ENCODE results near the gene RNF8.
A peak's percentile ranks its signal among the peaks of the same experiment; 100 is the strongest.
"Not testable (repeated sequence)": the region's sequence is repeated elsewhere in the genome, so short reads cannot be mapped to it uniquely, and the experiment has no call there.

Gene RNF8

DNA sequence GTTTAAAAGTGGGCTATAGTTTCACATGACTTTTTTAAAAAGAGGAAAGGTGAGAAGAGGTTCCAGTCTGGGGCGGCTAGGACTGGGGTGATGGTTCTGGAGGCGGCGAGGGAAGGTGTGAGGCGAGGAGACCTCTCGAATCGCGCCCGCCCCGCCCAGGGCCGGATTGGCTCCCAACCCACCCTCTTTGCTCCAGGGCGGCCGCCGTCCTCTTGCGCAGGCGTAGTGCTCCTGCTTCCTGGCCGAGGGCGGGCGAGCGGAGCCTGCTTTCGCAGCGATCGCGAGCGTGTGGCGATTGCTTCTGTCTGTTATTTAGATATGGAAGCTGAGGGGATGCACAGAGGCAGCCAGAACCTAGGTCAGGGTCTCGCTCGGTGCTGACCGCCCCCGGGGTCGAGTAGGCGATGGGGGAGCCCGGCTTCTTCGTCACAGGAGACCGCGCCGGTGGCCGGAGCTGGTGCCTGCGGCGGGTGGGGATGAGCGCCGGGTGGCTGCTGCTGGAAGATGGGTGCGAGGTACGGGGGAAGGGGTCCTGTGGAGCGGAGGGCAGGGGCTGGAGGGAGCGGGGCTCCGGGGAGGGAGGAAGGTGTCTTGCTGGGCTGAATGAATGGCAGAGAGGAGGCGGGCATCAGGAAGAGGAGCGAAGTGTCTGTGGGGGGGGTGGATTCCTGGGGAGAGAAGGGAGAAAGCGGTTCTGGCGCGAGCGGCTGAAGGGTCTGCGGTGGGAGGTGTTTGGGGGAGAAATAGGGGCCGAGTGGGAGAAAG is at the start of gene RNF8:
Gene RNF8 (plus strand): TSS at position 223 of the 765 bp plus-strand sequence. CDS start 182 bp downstream, at position 405.
- DNase-seq, result peak; percentile 60

GRCh38 chr6:37304766-37305165 is 49.0 kb upstream of the RNF8 start:
- DNase-seq, result no peak

DNA sequence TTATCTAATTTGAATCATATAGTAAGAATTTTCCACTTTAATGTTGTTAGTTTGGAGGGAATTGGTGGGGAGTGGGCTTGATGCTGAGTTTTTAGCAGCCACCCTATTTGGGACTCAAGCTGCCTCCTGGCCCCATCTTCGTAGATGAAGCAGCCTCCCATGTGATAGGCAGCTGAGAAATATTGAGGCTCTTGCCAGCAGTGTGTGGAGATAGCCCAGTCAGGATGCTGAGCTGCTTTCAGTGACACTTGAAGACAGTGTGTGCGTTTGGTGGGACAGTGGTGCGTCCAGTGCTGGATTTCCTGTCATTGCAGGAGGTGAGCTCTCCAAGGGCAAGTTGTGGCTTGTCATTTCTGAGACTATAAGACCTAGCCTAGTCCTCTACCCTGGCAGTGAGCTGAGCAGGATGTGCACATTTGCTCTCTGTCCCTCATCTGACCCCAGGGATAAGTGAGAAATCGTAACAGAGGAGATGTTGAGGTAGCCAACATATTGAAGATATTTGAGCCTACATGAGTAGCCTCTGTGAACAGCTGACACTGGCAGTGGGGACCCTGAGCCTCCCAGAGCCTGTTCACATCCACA is 47.9 kb upstream of the RNF8 start:
- DNase-seq, result no peak

GRCh38 chr6:37306624-37307222 is 47.1 kb upstream of the RNF8 start:
- DNase-seq, result no peak

GRCh38 chr6:37307484-37307883 is 46.3 kb upstream of the RNF8 start:
- not testable (repeated sequence) for DNase-seq

- DNase-seq, result no peak
Measured at GRCh38 chr6:37308069-37308815, 45.5 kb upstream of the RNF8 start.

- DNase-seq, result no peak
Measured at GRCh38 chr6:37309046-37309445, 44.7 kb upstream of the RNF8 start.

- no peak for DNase-seq
Measured at GRCh38 chr6:37309692-37310091, 44.1 kb upstream of the RNF8 start.

GRCh38 chr6:37310966-37311365 is 42.8 kb upstream of the RNF8 start:
- no peak for DNase-seq

GRCh38 chr6:37311741-37312473 is 41.9 kb upstream of the RNF8 start:
- DNase-seq, result no peak

DNA sequence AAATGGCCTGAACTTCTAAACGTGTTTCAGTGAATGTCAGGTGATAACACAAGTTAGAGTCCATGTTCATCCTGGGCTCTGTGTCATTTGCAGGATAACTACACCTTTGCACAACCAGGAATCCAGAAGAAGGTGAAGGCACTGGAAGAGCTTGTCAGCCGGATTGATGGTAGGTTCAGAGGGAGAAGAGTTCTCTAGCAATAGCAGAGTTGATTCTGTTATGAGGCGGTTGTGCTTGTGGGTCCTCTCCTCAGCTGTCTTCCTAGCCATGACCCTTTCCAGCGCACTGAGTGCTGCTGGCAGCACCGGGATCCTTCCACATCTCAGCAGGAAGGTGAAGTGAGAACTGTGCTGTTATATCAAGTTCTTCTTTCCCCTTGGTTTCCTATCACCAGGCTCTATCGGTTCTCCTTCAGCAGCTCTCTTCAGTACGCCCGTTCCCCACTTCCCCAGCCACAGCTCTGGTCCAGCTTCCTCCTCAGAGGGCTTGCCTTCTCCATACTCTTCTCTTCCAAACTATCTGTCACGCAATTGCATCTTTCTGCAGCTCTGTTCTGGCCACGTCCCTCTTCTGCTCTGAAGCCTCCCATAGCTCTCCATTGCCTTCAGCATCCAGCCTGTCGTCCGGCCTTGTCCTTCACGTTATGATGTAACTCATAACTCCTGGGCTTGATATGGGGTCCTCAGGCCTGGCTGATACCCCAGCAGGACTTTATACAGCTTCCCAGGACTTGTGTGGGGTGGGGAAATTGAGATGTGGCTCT is 39.9 kb upstream of the RNF8 start:
- no peak for DNase-seq

DNA sequence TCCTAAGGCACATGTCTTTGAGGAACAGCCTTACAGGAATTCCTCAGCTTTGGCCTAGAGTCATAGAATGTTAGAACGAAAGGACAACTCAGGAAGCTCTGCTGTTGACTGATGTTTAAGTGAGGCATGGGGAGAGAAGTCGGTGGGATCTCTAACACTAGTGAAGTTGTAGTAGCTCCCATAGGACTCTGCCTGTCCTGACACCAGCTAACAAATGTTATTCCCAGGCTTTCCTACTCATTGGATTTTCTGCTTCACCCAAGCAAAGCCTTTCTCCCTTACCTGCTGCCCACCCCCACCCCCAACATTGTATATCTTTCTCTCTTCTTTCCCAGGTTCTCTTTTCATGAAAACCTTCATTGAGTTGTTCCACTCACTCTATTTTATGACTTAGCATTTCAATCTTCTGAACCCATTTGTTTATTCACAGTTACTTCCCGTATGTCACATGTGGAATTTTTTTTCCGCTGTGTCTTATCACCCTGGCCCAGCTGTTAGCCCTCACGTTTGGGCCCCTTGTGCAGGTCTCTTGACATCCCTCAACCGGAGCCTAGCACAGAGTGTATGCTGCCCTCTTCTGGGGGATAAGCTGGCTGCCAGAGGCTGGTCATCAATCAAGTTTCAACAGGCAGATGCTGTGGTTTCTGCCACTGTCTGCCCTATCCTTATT is 39.2 kb upstream of the RNF8 start:
- no peak for DNase-seq

DNA sequence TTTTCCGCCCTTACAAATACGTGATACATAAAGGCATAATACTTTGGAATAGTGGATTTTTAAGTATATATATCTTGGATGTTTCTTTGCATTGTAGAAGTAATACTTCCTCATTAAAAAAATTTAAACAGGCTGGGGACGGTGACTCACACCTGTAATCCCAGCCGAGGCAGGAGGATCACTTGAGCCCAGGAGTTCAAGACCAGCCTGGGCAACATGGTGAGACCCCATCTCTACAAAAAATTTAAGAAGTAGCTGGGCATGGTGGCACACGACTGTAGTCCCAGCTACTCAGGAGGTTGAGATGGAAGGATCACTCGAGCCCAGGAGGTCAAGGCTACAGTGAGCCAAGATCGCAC is 38.6 kb upstream of the RNF8 start:
- no peak for DNase-seq

DNA sequence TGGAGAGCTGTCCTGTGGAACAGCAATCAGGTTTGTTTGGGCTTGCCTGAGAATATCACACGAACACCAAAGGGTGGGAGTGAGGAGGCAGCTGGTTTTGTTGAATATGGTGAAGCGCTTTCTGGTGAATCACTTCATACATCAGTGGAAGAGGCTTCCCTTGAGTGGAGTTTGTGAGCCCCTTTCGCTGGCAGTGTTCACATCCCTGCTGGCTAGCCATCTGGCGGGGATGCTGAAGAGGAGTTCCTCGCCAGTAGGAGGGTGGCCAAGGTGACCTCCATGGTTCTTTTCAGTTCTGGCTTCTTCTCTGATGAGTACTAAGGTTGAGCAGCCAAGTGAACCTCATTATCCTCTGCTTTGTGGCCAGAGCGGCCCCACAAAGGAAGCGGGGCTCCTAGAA is 37.7 kb upstream of the RNF8 start:
- no peak for DNase-seq

GRCh38 chr6:37317312-37318038 is 36.3 kb upstream of the RNF8 start:
- no peak for DNase-seq

DNA sequence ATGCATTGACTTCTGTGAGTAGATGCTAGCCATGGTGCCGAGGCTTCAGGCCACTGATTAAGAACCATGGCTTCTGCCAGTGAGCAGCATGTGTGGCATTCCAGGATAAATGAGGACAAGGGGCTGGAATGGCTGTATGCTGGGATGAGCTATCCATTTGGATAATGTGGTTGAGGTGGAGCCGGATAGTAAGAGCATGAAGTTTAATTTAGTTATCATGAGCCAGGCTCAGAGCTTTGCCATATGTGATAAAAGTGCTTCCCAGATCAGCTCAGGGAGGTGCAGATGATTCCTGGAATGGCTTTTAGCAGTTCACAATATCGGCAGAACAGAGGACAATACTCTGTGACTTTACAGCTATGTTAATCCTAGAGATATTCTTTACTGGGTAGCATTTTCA is 34.6 kb upstream of the RNF8 start:
- no peak for DNase-seq

DNA sequence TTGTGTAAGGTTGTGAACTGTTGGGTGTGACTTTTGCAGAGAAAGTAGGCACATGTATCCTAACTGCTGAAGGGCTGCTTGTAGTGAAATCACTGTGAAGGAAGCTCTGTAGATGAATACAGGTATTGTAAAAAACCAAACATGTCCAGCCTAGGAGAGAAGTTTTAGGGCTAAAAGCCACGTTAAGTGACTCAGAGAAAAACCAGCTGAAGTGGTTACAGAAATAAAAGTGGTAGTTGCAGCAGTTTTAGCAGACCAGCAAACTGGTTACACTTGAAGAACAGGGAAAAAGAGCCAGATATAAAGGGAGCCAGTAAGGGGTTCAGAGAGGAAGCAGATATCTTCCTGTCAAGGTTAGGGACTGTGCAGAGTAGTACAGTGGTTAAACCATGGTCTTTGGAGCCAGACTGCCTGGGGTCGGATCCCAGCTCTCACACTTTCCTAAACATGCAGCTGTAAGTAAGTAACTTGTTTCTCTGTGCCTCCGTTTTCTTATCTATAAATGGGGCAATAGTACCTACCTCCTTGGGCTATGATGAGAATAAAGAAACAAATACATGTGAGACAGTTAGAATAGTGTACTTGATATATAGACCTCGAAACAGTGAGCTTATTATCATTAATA is 33.8 kb upstream of the RNF8 start:
- DNase-seq, result no peak

DNA sequence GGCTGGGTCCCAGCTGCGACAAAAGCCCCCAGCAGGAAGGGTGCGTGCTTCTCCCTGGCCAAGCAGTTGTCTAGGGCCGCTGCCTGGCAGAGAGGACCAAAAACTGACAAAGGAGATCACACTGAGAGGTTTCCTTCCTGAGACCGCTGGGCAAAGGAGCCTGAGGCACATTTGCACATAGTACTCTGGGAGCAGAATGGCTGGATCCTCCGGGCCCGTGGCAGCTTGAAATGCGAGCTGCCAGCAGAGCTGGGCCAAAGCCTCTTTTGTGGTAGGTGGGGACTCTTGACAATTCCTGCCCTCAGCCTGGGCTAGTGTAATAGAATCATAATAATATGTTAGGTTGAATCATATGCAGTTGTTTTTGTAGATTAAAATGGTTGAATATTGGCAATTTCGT is 33.1 kb upstream of the RNF8 start:
- DNase-seq, result no peak

DNA sequence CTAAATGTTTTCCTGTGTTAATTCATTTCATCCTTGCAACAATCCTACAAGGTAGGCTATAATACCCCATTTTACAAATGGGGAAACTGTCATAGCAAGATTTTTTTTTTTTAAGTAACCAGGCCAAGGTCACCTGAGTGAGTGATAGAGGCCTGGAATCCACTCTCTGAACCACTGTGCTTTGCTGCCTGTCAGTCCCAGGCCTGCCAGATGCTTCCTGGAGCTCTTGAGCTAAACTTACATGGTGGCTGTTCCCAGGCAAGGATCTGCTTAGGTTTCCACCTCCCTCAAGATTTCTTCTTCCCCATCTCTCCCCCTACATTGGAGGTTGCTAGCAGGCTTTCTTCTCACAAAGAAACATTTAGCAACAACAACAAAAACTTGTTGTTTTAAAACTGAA is 32.7 kb upstream of the RNF8 start:
- DNase-seq, result no peak

Measured in GOT3 (cell line).